Mucosa of gallbladder (tissue), 1 donor: Measurements from ENCODE around the gene ZNF560. TPM values are rescaled to one million over a fixed set of nuclear protein-coding genes. Genes with fewer than 3 reads are reported as not detected.
"Not testable (repeated sequence)": the region's sequence is repeated elsewhere in the genome, so short reads cannot be mapped to it uniquely, and the experiment has no call there.

Experiments
- DNase-seq: peaks from one replicate; pipeline ENCODE4 v3.0.0-alpha.2; 2020; ENCODE audit warnings: low spot score
- total RNA-seq: library from RNA; stranded (reverse); gene quantifications from one replicate; pipeline ENCODE4 v1.2.1, GENCODE V29; 2021
- donor health status: DM: no; HTN: no; CAD: no.

ZNF560 gene
- total RNA-seq, result not detected

GRCh38 chr19:9498183-9498902 is at the start of gene ZNF560:
ZNF560 (minus strand) TSS chr19:9498616; CDS start chr19:9475313, 23,303 bp downstream.
- no peak for DNase-seq

DNA sequence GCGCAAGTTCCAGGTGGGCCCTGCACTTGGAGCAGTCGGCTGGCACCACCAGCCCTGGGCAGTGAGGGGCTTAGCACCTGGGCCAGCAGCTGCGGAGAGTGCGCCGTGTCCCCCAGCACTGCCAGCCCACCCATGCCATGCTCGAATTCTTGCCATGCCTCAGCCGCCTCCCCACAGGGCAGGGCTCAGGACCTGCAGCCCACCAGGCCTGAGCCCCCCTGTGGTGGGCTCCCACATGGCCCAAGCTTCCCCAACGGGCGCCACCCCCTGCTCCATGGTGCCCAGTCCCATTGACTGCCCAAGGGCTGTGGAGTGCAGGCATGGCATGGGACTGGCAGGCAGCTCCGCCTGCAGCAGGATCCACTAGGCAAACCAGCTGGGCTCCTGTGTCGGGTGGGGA is 49.5 kb upstream of the ZNF560 start:
- no peak for DNase-seq

DNA sequence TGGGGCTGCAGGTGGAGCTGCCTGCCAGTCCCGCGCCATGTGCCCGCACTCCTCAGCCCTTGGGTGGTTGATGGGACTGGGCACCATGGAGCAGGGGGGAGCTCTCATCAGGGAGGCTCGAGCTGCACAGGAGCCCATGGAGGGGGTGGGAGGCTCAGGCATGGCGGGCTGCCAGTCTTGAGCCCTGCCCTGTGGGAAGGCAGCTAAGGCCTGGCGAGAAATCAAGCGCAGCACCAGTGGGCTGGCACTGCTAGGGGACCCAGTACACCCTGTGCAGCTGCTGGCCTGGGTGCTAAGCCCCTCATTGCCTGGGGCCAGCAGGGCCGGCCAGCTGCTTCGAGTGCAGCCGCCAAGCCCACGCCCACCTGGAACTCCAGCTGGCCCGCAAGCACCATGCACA is 42.9 kb upstream of the ZNF560 start:
- not testable (repeated sequence) for DNase-seq

DNA sequence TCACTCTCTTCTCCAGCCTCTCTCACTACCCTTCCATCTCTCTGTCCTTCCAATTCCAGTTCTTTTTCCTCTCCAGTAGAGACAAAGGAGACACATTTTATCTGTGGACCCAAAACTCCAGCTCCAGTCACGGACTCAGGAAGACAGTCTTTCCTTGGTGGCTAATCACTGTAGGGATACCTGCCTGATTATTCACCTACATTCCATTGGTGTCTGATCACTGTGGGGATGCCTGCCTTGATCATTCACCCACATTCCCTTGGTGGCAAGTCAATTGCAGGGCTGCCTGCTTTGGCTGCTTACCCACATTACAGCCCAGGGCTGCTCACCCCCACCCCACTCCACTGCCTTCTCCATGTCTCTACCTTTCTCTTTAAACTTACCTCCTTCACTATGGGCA is 41.5 kb upstream of the ZNF560 start:
- DNase-seq, result not testable (repeated sequence)

- DNase-seq, result not testable (repeated sequence)
Observed at GRCh38 chr19:9539201-9539600, 40.8 kb upstream of the ZNF560 start.

DNA sequence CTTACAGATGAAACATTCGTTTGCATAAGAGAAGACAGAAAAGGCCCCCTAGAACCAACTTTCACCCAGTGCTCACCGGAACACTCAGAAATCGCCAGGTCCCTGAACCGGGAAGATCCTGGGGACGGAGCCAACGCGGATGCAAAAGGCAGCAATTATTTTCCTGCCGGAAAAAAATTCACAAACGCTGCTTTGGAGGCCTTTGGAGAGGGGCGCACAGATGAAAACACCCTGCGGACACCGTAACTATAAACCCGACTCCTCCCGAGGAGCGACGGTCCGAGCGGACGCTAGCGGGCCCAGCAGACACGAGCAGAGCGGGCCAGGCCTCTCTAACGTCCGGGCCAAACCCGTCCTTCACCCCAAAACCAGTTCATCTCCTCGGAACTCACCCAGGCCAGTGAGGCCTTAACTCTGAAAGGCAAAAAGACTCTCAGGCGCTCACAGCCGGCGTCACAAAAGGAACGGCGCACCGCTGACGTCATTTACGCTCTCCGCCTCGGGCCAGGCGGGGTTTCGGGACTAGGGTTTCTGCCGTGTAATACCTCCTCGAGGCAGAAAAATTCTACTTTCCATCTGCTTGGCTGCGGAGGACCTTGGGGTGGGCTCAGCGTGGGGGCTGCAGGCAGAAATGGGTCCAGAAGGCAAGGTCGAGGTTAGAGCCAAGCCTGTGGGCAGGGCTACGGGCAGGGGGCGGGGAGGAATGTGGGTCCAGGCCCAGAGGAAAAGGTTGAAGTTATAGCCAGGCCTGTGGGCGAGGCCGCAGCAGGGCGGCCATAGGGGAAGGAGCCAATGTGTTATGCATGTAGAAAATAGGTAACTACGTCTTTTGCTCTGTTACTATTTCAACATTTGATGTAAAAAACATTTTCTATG is 40.0 kb upstream of the ZNF560 start, which contains the start of gene ZNF426:
ZNF426 (minus strand) TSS at position 463 of the 876 bp plus-strand sequence. CDS start 2,413 bp downstream, outside the sequence.
- DNase-seq, result peak; percentile 91

DNA sequence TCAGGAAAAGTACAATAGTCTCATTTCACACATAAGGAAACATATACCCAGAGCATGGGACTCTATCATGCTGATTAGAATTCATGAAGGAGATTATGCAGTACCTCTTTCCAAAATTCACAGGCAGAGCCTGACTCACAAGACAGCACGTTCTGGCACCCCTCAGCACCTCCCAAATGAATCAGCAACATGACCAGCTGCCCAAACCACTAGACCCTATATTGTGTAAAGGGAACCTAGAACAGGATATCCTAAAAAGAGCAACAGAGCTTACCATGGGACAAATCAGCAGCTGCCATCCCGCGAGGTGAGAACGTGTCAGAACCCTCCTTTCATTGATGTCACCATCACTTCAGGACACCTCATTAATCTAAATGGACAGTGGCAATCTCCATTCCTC is 37.5 kb upstream of the ZNF560 start:
- no peak for DNase-seq

DNA sequence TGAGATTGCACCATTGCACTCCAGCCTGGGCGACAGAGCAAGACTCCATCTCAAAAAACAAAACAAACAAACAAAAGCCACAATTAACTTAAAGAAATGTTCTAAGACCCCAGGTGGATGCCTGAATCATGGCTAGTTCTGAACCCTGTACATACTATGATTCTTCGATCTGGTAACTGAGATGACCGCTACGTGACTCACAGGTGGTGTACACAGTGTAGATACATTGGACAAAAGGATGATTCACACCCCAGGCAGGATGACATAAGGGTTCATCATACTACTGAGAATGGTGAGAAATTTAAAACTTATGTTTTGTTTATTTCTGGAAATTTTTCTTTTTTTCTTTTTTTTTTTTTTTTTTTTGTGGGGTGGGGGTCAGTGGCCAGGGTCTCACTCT is 33.5 kb upstream of the ZNF560 start:
- no peak for DNase-seq

- no peak for DNase-seq
Observed at GRCh38 chr19:9528757-9529336, 30.4 kb upstream of the ZNF560 start.

DNA sequence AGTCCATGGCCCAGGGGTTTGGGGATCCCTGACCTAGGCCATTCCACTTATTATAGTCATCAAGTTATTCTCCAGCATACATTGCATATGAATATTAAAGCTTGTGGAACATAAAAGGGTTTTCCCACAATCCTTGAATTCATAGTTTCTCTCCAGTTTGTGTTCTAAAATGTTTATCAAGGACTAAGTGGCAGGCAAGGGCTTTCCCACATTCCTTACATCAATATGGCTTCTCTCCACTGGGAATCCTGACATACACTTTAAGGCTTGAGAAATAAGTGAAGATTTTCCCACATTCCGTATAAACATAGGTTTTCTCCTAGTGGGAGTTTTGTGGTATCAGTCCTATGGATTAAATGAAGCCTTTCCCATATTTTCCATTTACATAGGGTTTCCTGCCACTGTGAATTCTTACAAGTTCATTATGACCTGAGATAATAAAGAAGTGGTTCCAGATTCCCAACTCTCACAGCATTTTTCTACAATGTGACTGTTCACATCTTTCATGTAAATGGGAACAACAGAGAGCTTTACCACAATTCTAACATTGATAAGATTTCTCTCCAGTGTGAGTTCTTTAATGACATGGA is 25.6 kb upstream of the ZNF560 start:
- DNase-seq, result no peak

DNA sequence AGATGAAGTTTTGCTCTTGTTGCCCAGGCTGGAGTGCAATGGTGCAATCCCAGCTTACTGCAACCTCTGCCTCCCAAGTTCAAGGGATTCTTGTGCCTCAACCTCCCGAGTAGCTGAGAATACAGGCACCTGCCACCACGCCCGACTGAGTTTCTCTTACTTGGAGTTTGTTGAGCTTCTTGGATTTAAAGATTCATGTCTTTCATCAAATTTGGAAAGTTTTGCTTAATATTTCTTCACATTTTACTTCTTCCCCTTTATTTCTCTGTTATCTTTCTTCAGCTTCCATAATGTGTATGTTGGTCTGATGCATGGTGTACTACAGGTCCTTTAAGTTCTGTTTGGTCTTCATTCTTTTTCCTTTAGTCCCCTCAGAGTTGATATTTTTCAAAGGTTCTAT is 8.9 kb upstream of the ZNF560 start:
- DNase-seq, result no peak

- no peak for DNase-seq
Observed at GRCh38 chr19:9500796-9501195, 2.4 kb upstream of the ZNF560 start.

DNA sequence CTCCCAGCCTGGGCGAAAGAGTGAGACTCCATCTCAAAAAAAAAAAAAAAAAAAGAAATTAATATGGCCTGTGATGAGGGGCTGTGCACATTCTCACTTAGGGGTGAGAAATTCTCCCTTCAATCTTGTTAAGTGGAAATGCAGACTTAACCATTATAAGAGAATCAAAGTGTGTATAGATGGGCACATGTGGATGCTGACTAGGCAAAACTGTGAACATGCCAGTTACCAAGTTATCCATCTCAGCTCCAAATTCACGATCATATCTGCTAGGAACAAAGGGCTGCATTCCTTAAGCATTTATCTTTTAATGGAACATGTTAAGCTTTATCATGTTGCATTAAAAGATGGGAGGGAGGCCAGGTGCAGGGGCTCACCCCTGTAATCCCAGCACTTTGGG is 4.3 kb downstream of the ZNF560 start:
- DNase-seq, result no peak

DNA sequence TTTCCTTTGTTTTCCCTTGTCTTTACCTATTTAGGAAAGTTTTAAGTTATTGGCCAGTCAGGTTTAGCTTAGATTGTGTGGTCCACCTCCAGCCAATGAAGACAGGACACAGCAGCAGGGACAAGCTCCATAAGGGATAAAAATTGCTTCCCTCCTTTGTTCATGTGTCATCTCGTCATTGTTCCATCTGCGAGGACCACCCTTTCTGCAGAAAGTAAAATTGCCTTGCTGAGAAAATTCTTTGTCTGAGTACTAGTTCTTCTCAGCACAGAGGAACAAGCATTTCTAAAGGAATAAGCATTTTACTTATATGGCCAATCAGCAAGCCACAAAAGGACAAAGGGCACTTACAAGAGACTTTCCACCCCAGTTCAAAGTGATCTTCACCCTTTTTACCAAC is 11.4 kb downstream of the ZNF560 start:
- DNase-seq, result no peak

DNA sequence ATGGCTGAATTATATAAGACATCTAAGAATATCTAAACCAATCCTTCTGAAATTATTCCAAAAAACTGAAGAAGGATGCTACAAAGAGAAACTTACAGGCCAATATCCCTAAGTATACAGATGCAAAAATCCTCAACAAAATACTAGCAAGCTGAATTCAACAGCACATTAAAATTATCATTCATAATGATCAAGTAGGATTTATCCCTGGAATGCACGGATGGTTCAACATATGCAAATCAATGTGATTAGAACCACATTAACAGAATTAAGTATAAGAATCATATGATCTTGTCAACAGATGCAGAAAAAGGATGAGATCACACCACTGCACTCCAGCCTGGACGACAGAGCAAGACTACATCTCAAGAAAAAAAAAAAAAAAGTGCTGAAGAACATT is 13.3 kb downstream of the ZNF560 start:
- no peak for DNase-seq

DNA sequence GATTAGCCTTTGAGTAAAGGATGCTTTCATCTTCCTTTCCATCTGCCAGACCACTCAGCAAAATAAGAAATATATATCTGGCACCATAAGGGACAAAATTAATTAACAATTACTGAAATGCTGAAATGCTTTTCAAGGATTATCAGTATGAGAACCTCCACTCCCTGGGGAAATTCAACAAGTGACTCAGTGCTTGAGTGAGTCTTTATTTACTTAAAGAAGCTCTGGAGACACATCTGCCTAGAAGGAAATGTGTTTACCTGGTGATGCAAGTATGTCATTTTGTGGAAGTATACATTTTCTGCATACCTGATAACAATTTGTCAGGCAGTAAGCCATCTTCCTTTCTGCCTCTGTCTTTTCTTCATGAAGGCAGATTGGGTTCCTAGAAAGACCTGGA is 23.4 kb downstream of the ZNF560 start:
- no peak for DNase-seq

DNA sequence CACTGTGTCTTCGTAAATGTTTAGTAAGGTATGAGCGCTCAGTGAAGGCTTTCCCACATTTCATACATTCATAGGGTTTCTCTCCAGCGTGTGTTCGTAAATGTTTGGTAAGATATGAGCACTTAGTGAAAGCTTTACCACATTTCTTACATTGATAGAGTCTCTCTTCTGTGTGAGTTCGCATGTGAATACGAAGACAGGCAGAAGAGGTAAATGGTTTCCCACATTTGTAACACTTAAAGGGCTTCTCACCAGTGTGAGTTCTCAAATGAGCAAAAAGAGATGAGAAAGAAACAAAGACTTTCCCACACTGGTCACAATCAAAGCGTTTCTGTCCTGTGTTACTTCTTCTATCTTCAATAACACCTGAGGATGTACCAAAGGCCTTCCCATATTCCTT is 31.3 kb downstream of the ZNF560 start:
- no peak for DNase-seq

- no peak for DNase-seq
Observed at GRCh38 chr19:9461938-9462337, 36.5 kb downstream of the ZNF560 start.

- no peak for DNase-seq
Observed at GRCh38 chr19:9456018-9456689, 42.3 kb downstream of the ZNF560 start.

DNA sequence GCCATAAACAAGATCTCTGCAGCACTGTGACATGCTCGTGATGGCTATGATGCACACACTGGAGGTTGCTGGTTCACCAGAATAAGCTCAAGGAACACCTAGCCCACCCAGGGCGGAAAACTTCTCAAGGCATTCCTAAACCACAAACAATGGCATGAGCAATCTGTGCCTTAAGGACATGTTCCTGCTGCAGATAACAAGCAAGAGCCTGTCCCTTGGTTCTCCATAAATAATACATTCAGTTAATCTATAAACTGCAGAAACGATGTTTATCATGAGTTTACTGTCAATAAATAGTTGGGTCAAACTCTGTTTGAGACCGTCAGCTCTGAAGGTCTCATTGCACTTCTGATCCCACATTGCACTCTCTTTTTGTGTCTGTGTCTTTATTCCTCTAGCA is 44.5 kb downstream of the ZNF560 start:
- no peak for DNase-seq

- DNase-seq, result no peak
Observed at GRCh38 chr19:9445037-9445436, 53.4 kb downstream of the ZNF560 start.

DNA sequence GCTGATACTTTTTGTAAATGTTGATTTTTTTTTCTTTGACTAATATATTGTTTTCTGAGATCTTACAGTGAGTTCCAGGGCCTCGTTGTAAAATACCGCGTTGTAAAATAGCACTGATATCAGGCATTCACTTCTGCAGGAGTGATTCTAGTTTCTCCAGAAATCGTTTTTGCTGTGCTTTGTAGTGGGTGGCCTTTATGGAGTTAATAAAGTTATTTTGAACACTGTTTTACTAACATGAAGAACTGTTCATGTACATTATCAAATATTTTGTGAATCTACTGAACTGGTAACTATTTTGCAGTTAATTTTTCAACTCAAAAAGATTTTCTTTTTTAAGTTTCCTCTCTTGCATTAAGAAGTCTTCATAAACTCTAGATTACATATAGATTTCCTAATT is 62.1 kb downstream of the ZNF560 start:
- no peak for DNase-seq
